Breast epithelium (tissue), 3 donors: ENCODE measurements around the gene OBSCN.

Experiments used
- CTCF ChIP-seq, 3 donors: fragments of 450-650 bp; IDR thresholded peaks; one replicate each; pipeline ENCODE4 v1.5.1; 2016 to 2017; ENCODE audit warnings: antibody characterized with exemption in 3 of 3, mild to moderate bottlenecking in 3 of 3, moderate library complexity in 3 of 3
- POLR2A ChIP-seq: fragments of 450-650 bp; IDR thresholded peaks from one replicate; pipeline ENCODE4 v1.6.1; 2016; ENCODE audit warnings: antibody characterized with exemption, mild to moderate bottlenecking, moderate library complexity
- POLR2AphosphoS5 ChIP-seq, 3 donors: sonication (generic); formaldehyde crosslinking; IDR thresholded peaks; one replicate each; pipeline ENCODE4 v1.6.1; 2017; ENCODE audit warnings: antibody characterized with exemption in 3 of 3

DNA sequence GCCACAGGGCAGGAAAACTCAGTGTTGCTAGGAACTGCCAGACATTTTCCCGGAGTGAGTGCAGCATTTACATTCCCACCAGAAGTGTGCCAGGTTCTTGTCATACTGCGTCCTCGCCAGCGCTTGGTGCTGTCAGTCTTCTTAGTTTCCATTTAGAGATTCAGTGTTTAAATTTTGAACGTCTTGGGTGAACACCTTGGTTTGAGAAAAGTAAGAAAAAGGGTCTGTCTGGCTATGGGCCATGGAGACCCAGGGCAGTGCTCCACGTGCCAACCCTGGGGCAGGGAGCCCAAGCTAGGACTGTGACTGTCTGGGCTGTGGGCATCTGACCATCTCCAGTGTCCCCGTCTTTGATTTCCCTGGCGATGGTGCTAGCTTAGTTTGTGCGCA is 26.2 kb upstream of the OBSCN start:
- TF ChIP-seq CTCF (IDR thresholded peaks at IDR 0.05) (no peak), POLR2AphosphoS5 (IDR thresholded peaks at IDR 0.05) (no peak), POLR2A (no peak)
